ENCODE measurements around the gene ALPP. TPM values are rescaled to one million over a fixed set of nuclear protein-coding genes. Genes with fewer than 3 reads are reported as not detected.

Gene ALPP
- total RNA-seq, 1 experiment from 2014 or later, result not detected

DNA sequence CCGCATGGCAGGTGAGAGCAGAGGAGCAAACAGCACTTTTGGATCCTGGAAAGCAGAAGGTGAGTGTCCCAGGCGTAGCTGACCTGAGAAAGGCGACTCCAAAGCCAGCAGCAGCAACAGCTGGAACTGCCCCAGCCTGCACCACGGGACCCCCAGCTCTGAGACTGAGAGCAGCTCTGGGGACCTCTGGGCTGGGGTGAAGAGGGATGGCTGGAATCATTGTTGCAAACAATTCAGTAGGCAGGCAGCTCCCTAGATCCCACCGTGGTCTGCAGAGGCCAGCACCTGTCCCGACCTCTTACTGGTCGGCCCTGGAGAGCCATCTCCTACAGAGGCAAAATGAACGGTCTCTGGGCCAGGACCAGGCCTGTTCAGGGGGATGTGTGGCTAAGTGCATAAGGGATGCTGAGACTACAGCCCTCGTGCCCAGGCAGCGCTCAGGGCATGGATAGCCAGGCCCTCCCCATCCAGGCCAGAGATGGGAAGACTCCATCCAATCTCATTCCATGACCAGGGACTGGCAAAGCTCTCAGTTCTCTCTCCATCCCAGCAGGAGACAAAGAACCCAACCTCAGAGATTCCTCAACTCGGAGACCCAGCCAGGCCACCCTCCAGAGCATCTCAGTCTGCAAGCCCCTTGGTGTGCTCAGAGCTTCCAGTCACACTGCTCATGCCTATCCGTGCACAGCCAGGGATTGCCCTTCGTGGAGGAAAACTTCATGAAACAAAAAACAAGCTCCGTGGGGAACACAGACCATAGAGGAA lies 38.2 kb upstream of the ALPP start:
- DNase-seq (ENCODE audit: low read depth), result no peak

- DNase-seq (ENCODE audit: low read depth), result no peak
Observed at GRCh38 chr2:232341061-232341738, 37.4 kb upstream of the ALPP start.

- DNase-seq (ENCODE audit: low read depth), result no peak
Observed at GRCh38 chr2:232341739-232342126, 36.8 kb upstream of the ALPP start.

- DNase-seq (ENCODE audit: low read depth), result no peak
Observed at GRCh38 chr2:232342635-232343565, 35.7 kb upstream of the ALPP start.

DNA sequence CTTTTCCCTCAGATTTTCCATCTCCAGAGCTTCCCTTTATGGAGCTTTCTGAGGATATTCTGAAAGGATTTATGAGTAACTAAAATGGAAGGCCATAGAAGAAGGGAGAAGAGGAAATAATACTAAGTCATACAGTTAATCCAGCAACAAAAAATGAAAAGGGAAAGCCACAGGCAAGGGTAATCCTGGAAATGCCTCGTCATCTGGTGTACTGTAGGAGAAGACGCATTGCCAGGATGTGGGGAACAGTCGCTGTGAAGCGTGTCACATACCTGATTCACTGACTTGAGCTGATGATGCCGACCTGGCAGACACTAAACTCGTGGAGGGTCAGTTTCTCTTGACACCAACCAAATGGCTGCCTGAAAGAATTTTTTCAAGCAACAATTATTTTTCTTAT lies 34.7 kb upstream of the ALPP start:
- peak; percentile 61 for DNase-seq (ENCODE audit: low read depth)

- no peak for DNase-seq (ENCODE audit: low read depth)
Observed at GRCh38 chr2:232345251-232345650, 33.3 kb upstream of the ALPP start.

DNA sequence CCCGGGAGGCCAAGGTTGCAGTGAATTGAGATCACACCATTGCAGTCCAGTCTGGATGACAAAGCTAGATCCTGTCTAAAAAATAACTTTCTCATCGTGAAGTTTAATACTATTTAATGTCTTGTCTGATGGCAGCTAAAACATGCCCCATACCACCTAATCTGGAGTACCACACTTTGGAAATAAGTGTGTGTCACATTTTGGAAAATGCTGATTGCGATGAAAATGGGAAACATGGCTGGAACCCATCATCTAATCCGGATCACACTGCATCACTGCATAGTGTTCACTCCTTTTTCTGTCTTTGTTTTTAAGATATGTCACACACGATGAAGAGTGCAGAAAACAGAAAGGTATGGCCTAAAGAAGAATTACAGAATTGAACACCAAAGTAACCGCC lies 31.2 kb upstream of the ALPP start:
- no peak for DNase-seq (ENCODE audit: low read depth)

DNA sequence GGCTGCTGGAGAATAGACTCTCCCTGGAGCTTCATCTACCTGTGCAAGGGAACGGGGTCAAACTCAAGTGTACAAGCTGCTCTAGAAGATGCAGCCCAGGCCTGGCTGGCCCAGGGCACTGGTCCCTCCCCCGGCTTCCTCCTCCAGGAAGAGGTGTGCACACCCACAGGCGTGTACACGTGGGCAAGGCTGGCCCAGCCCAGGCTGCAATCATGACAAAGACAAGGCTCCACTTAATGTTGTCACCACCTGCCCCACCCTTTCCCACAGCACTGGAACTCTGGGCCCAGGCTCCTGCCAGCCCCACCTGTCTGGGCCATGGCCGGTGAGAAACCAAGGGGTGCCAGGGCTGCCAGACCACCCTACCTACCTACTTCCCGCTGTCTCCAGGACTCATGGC lies 29.6 kb upstream of the ALPP start:
- DNase-seq (ENCODE audit: low read depth), result no peak

GRCh38 chr2:232349546-232349945 lies 29.0 kb upstream of the ALPP start:
- DNase-seq (ENCODE audit: low read depth), result no peak

DNA sequence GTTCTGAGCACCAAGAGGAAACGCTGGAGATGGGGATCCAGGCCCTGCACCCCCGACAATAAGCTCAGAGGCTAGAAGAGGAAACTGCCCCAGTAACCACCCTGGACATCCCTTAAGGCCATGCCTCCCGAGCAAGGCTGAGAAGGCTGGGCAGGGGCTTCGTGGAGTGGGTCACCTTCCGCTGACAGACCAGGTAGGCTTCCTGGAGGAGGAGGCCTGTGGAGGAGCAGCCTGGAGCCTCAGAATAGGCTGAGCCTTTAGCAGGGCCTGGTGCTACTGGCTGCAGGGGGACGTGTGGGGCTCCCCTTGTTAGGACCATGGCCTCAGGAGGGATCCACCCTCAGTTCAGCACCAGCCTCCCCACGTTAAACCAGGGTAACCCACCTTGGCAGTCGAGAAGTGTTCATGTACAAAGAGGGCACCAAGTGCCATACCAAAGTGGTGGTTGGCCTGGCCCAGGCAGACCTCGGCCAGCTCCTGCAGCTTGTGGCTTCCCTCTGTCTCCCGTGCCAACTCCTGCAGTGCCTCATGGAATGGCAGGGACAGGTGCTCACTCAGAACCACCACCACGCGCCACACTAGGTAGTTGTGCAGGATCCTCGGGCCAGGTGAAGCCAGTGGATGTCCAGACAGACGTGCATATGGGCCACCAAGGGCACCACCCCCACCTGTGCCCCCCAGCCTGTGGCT lies 28.5 kb upstream of the ALPP start:
- no peak for DNase-seq (ENCODE audit: low read depth)

- DNase-seq (ENCODE audit: low read depth), result no peak
Observed at GRCh38 chr2:232350804-232351685, 27.5 kb upstream of the ALPP start.

GRCh38 chr2:232351686-232352510 lies 26.7 kb upstream of the ALPP start:
- DNase-seq (ENCODE audit: low read depth), result no peak

GRCh38 chr2:232352511-232353091 lies 25.9 kb upstream of the ALPP start:
- no peak for DNase-seq (ENCODE audit: low read depth)

- no peak for DNase-seq (ENCODE audit: low read depth)
Observed at GRCh38 chr2:232353096-232353495, 25.5 kb upstream of the ALPP start.

DNA sequence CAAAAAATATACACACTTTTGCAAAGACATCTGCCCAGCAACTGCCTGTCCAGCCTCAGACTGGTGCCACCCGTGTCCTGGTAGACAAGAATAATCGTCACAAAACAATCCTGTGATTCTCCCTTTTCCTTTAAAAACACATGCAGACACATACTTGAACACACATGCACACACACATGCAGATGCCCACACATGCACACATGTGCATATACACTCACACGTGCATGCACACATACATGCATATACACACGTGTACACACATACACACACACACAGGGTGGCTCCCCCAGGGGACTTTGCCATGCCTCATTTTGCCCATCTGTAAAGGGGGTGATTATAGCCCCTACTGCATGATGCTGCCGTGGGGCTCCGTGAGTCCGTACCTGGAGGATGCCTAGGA lies 24.9 kb upstream of the ALPP start:
- DNase-seq (ENCODE audit: low read depth), result no peak

DNA sequence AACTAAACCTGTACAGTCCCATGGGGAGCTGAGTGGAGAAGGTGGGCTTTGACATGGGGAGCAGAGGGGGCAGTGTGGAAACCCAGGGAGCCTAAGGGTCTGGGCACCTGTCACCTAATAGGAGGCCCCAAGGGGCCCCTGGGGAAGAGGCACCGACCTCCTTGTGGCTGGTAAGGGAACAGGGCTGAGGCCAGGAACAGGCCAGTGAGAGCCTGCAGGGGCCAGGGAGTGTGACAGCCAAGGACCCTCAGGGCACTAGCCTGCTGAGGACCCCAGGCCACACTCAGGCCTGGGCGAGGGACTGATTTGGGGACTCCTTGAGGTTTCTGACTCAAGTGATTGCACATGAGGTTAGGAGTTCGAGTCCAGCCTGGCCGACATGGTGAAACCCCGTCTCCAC lies 24.5 kb upstream of the ALPP start:
- no peak for DNase-seq (ENCODE audit: low read depth)

GRCh38 chr2:232361646-232362045 lies 16.9 kb upstream of the ALPP start:
- DNase-seq (ENCODE audit: low read depth), result no peak

DNA sequence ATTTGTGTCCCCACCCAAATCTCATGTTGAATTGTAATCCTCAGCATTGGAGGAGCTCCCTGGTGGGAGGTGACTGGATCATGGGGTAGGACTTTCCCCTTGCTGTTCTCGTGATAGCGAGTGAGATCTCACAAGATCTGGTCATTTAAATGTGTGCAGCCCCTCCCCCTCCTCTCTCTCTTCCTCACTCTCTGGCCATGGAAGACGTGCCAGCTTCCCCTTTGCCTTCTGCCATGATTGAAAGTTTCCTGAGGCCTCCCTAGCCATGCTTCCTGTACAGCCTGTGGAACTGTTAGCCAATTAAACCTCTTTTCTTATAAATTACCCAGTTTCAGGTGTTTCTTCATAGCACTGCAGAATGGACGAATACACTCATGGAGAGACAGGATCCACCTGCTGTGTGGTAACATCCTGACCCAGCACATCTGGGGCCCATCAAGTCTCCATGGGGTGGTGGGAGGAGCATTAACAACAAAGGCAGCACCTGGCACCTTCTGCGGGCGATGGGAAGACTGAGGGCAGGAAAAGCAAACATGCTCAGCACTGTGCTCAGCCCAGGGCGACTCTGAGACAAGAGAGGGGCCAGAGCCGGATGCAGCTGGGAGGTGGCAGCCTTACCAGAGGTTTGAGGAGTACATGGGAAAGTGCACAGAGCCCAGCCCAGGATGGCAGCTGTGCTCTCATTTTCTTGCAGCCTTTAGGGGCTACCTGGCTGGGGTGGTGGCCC lies 16.2 kb upstream of the ALPP start:
- no peak for DNase-seq (ENCODE audit: low read depth)
